GM19468 (cell line): ENCODE results near the gene PCBP3.
"Not testable (repeated sequence)": the region's sequence is repeated elsewhere in the genome, so short reads cannot be mapped to it uniquely, and the experiment has no call there.

Experiments used
- ATAC-seq: cut with Tn5 transposase; IDR thresholded peaks from one replicate; pipeline ENCODE4 v1.9.1; 2021; ENCODE audit warnings: mild to moderate bottlenecking, moderate library complexity, moderate number of reproducible peaks; ENCODE audit not compliant: unreplicated experiment; ENCODE audit errors: extremely low read depth

PCBP3 gene

DNA sequence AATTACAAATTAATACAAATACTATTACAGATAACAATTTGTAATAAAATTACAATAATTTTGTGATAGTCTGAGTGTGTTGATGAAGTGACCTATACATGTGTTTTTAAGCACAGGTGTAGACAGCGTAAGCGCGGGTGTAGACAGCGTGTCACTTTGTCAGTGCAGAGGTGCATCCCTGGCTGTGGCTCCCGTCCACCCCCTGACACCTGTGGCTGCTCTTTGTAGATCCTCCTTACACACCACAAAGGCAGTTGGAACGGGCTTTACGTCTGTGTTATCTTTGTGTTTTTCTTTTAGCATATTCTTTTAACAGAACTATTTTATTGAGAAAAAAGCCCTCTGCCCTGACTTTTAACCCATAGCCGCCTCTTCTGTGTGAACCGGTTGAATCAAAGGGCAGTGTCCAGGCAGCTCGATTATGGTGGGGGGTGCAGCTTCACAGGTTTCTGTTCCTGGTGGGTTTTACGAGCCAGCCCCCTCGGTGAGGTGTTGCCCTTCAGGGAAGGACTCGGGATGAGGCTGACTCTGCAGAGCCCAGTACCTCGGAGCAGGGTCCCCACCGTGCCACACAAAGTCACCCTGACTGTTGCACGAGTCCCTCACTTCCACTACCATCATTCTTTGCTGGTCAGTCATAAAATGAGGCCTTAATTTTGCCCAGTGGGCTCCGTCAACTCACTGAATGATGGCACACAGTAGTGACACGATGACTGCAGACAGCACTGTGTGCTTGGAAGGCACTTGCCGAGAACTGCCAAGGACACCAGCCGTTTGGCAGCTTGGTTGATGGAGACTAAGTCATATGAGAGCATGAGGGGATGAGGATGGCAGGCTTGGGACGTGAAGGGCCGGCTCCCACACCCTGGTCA is 251.6 kb downstream of the PCBP3 start:
- no peak for ATAC-seq

DNA sequence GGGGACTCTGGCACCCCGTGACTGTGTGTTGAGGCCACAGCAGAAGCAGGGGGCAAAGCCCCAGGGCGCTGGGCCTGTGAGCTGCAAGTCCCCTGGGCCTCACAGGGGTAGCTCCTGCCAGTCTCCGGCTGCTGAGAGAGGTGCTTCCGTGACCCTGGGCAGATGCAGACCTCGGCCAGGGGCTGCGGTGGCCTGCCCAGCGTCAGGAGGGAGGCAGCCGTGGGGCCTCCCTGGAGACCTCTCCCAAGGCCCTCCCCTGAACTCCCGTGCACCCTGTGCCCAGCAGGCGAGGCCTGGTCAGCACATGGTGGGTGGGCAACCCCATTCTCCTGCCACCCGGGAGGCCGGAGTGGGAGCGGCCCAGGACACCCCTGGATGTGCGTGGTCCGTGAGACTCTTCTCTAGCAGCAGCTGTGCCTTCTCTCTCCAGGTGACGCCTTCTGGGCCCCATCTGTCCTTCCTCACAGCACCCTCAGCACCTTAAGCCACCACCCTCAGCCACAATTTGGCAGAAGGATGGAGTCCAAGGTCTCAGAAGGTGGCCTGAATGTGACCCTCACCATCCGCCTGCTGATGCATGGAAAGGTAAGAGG is 252.3 kb downstream of the PCBP3 start:
- no peak for ATAC-seq

DNA sequence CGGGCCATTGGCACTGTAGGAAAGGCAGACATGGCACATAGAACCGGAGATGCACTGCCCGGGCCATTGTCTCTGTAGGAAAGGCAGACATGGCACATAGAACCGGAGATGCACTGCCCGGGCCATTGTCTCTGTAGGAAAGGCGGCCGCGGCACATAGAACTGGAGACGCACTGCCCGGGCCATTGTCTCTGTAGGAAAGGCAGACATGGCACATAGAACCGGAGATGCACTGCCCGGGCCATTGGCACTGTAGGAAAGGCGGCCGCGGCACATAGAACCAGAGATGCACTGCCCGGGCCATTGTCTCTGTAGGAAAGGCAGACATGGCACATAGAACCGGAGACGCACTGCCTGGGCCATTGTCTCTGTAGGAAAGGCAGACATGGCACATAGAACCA is 252.9 kb downstream of the PCBP3 start:
- not testable (repeated sequence) for ATAC-seq

DNA sequence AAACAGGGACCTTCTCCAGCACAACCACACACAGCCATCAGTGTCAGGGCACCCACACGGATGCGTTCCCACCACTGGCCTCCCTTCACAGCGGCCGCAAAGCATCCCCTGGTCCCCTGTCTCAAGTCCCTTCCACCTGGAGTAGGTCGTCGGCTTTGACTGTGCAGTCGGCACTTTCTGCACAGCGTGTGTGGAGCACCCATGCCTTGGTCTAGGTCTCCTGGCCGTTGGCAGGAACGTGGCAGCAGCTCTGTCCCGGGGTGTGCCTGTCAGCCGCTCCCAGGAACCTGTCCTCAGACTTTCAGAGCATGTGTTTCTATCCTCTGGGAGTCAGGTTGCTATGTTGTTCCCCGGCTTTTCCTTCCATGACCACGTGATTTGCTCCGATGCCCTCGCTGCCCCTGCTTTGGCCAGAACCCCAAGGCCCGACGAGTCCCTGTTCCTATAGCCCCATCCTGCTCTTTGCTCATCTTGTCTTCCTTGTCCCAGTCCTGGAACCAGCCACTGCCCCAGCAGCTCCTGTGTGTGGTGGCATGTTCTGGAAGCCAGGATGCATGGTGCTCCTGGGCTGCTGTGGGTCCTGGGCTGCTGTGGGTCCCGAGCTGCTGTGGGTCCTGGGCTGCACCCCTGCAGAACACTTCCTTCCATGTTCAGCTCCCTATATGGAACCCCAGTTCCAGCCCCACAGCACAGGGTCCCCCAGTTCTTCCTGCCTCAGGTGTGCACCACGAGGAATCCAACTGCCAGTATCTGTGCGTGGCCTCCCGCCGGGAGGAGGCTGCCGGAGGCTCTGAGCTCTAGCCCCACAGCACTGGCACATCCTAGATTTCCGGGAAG is 253.9 kb downstream of the PCBP3 start:
- no peak for ATAC-seq

DNA sequence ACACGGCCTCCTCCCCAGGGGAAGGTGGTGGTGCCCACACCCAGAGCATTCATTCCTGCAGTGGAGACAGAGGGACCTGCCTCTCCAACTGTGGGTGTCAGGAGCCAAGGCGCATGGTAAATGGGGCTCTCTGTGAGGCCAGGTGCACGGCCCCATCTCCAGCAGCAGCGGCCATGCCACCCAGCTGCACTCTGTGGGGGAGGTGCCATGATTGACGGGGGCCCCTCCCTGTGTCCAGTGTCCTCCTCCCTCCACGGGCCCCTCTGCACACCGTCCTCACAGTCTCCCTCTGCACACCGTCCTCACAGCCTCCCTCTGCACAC is 254.5 kb downstream of the PCBP3 start:
- no peak for ATAC-seq

GRCh38 chr21:45898781-45899180 is 255.3 kb downstream of the PCBP3 start:
- ATAC-seq, result no peak

GRCh38 chr21:45899317-45900033 is 255.9 kb downstream of the PCBP3 start:
- no peak for ATAC-seq

DNA sequence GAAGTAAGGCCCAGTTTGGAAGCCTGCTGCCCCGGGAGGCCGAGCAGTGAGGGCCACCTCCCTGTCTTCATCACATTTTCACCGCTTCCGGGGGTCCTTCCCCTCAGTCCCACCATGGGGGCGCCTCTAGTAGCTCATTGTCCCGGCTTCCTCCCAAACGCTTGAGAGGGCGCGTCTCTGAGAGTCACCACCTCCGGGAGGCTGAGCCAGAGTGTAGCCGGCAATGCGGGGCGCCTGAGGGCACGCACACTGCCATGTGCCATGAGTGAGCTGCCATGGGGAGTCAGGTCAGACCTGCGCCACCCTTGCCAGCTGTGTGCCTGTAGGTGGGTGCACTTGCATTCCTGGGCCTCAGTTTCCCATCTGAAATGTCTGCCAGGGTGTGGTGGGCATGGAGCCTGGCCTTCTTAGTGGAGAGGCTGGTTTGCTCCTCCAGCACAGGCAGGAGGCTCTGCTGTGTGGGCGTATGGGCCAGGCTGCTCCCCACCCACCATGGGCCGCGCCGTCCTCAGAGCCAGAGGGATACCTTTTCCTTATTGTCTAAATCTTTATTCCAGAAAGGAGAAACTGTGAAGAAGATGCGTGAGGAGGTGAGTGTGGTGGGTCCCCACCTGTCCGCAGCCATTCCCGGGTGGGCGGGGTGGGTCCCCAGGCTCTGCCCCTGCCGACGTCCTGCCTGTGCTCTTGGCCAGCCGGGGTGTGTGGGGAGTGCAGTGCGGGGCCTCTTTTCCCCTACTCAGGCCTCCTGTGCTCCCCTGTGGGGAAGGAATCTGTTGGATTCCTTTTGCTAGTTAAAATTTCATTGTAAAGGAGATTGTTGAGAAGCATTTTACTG is 256.7 kb downstream of the PCBP3 start:
- ATAC-seq, result no peak

- ATAC-seq, result no peak
Observed at GRCh38 chr21:45901061-45901690, 257.7 kb downstream of the PCBP3 start.

GRCh38 chr21:45902292-45902995 is 258.9 kb downstream of the PCBP3 start:
- ATAC-seq, result no peak

- ATAC-seq, result no peak
Observed at GRCh38 chr21:45905196-45905595, 261.7 kb downstream of the PCBP3 start.

DNA sequence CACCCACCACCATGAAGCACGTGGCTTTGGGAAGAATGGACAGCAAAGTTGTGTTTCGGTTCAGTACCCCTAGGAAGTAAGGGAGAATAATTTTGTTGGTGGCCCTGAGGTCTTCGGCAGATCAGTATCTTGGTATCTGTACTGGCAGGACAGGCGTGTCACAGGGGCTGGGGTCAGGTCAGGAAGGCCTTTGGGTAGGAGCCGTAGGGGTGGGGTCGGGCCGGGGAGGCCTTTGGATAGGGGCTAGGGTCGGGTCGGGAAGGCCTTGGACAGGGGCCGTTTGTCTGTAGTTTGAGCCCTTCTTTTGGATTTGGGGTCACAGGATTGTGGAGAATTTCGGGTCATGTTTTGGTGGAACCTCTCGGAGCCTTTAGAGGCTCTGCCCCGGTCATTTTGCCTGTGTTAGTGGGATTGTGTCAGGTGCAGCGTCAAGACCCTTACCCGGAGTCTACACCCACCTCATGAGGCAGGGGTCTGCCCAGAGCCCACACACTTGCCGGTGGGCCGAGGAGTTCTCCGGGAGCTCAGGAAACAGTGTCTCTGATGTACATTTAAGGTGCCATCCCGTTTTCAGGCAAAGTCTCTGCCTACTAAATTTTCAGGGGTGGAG is 262.8 kb downstream of the PCBP3 start:
- no peak for ATAC-seq

GRCh38 chr21:45906859-45907258 is 263.3 kb downstream of the PCBP3 start:
- no peak for ATAC-seq

DNA sequence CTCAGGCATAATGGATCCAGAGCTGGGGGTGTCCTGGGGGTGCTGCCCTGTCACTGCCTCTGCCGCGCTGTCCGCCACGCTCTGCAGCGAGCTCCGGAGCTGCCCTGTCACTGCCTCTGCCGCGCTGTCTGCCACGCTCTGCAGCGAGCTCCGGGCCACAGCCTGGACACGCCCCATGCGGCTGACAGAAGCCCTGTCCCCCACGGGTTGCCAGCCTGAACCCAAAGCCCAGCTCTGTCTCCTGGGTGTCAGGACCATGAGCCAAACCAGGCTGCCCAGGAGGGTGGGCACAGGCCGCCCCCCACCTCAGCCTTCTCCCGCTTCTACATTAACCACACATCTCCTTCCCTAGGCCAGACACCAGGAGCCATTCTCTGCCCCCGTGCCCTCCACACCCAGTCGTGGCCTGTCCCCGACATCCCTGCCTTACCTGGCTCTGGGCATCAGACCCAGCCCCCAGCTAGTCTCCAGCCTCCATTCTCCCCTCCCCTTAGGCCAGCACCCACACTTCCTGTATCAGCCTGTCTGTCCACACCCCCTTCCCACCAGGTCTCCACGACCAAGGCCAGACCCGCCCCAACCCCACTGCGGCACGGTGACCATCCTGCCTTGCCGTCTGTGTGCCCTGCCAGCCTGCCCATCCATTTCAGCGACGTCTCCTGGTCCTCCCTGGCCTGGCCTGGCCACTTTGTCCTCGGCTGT is 265.2 kb downstream of the PCBP3 start:
- ATAC-seq, result no peak

- no peak for ATAC-seq
Observed at GRCh38 chr21:45909238-45909988, 265.9 kb downstream of the PCBP3 start.

DNA sequence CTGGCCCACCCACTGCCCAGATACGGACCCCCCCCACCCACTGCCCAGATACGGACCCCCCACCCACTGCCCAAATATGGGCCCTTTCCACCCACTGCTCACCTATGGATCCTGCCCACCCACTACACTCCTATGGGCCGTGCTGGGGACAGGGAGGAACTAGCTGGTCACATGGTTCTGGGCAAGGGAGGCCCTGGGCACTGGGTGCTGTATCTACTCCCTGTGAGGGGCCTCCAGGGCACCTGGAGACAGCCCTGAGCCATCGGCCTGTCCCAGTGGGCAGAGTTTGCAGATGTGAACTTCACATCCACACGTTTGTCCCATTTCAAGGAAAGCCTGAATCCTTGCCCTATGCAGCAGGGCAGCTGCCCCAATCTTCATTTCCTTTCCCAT is 266.6 kb downstream of the PCBP3 start:
- no peak for ATAC-seq
